HG02623 (cell line): ENCODE measurements around the gene MITF.

ENCODE experiments used
- ATAC-seq: cut with Tn5 transposase; IDR thresholded peaks from one replicate; pipeline ENCODE4 v1.9.1; 2021; ENCODE audit warnings: moderate library complexity; ENCODE audit not compliant: unreplicated experiment

MITF gene, protein sequence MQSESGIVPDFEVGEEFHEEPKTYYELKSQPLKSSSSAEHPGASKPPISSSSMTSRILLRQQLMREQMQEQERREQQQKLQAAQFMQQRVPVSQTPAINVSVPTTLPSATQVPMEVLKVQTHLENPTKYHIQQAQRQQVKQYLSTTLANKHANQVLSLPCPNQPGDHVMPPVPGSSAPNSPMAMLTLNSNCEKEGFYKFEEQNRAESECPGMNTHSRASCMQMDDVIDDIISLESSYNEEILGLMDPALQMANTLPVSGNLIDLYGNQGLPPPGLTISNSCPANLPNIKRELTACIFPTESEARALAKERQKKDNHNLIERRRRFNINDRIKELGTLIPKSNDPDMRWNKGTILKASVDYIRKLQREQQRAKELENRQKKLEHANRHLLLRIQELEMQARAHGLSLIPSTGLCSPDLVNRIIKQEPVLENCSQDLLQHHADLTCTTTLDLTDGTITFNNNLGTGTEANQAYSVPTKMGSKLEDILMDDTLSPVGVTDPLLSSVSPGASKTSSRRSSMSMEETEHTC

DNA sequence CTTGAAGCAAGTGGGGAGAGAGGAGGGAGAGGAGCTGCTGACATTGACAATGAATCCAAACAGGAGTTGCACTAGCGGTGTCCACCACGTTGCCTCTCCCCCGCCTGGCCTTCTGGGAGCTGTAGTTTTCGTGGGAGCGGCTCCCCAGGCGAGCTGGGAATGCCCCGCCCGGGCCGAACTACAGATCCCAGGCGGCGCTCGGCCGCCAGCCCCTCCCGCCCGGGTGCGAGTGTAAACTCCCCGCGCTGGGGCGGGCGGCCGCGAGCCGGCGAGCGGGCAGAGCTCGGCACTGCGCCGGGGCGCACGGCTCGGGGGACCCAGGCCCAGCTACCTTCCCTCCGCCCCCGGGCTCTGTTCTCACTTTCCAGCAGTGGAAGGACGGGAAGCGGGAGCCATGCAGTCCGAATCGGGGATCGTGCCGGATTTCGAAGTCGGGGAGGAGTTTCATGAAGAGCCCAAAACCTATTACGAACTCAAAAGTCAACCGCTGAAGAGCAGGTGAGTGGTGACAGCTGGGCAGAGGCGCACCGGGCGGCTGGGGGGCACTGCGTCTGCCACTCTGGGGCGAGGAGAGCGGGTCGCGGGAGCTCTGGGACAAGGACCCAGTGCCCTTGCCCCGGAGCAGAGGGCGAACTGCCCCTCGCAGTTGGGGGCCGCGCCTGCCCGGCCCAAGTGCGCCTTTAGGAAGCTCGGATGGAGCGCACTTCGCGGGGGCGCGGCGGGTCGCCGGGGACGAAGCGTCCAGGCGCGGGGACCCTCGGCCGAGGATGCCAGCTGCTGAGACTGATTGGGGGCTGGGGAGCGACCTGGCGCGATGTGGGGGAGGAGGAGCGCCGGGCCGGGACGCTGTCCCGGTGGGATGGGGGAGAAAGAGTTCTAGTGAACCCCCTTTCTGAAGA lies at the start of gene MITF:
TSS of gene MITF (plus strand) at position 261 of the 899 bp plus-strand sequence. CDS start at position 395, 134 bp downstream.
- ATAC-seq = peak; percentile 98

DNA sequence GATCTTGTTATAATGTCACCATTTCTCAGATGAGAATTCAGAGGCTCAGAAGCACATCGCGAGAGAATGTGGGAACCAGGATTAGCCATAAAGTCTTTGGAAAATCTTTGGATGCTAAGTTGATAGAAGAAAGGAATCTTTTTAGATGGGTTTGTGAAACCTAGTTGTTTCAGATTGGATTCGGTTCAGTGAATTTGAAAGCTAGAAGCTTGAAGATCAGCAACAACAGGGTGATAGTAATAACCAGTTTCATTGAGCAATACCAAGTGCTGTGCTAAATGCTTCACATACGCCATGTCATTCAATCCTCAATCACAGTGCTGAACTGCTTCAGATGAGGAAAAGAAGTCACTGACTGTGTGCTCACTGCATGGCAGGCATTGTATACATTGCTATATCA lies 47.4 kb upstream of the MITF start:
- ATAC-seq = no peak

- no peak for ATAC-seq
Measured at GRCh38 chr3:69692761-69693160, 46.5 kb upstream of the MITF start.

DNA sequence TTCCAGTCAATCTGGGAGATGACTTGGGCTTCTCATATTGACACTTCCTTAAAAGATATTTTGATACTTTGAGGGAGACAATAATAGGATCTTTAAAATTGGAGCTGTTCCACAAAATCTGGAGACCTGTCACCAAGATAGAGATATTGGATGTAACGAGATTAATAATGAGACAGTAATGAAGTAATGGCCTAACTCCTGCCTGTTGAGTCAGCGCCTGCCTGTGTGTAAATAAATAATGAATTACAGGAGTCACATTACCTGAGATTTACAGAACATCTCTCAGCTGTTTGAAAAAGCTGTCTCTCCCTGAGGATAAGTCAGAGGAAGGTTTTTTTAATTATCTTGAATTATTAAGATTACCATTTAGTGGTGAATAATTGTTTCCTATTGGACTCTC lies 43.8 kb upstream of the MITF start:
- no peak for ATAC-seq

DNA sequence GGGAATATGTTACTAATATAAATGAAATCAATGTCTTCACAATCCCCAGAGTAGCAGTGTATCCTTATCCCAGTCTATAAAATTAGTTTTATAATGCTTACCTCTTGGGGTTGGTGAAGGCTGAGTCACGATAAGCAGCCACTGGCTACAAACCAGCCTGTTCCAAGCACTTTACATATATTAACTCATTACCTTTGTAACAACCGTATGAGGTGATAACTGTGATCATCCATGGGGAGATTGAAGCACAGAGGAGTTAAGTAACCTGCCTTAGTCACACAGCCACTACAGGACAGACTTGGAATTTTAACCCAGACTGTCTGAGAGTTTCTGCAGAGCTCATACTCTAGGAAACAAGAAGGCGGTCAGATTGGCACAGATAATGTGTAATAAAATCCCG lies 43.3 kb upstream of the MITF start:
- ATAC-seq = no peak

DNA sequence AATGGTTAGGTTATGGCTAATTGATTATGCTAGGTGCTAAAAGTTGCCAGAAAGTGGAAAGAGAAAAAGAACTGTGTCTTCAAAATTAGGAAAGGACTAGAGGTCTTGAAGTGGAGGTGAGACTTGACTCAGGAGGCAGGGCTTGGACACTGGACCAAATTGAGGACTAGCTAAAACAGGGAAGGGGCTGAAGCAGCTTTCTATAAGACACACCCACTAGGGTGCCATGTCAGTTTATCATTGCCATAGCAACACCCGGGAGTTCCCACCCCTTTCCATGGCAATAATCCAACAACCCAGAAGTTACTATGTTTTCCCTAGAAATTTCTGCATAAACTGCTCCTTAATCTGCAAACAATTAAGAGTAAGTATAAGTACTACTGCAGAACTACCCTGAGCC lies 42.9 kb upstream of the MITF start:
- ATAC-seq = no peak

- ATAC-seq = no peak
Measured at GRCh38 chr3:69697381-69697780, 41.9 kb upstream of the MITF start.

DNA sequence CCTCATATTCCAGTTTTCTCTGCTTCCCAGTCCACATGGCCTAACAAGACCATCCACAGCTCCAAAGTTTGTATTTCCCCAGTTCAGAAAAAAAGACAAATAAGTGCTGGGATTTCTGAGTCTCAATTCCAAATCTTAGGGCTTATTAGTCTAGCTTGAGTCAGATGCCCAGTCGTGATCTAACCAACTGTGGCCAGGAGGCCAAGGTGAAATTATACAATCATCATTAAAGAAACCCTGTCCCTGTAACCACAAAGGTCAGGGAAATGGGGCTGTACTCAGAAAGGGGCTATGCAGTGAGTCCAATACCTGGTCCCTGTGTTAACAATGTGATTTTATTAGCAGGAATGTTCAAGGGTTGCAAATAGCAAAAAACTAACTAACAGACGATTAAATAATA lies 40.5 kb upstream of the MITF start:
- ATAC-seq = no peak

- no peak for ATAC-seq
Measured at GRCh38 chr3:69699183-69699582, 40.1 kb upstream of the MITF start.

DNA sequence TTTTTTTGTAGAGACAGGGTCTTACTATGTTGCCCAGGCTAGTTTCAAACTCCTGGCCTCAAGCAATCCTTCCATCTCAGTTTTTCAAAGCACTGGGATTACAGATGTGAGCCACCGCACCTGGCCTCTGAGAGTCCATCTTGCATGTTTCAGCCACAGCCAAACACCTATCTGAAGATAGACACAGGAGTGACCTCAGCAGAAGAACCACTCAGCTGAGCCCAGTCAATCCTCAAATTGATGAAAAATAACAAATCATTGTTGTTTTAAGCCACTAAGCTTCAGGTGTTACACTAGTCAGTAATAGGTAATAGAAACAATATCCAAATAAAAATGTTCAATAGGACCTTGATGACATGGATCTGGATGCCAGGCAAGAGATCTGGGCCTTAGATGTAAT lies 38.3 kb upstream of the MITF start:
- ATAC-seq = no peak

DNA sequence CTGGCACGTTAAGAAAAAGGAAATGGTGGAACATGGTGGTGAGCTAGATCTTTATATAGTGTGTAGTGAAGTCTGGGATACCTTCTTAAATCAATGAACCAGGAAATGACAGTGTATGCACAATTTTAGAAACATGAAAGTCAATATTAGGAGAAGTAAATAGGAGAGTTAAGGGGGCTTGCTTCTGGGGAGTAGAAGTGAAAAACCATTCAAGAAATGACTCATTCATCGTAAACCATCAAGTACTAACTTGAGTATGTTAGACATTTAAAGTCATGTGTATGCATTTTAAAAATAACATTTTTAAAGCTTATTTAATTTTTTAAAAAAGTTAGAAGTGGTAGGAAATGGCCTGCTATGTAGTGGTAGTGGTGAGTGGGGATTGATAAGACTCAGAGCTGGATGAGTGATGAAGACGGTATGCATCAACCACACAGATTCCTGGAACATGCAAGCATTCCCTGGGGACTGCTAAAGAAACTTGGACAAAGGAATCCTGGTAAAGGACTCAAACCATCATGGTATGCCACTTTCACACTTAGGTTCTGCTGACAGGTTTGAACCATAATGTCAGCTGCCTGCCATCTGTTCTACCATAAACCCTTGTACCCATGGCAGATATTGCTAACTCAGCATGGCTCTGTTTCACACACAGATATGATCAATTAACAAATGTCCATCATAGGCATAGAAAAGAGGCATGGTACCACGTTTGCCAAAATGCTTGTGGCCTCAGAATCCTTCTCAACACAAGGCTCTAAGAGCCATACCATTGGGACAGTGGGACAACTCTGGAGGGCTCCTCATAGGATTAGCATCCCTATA lies 28.9 kb upstream of the MITF start:
- no peak for ATAC-seq

- ATAC-seq = no peak
Measured at GRCh38 chr3:69712269-69712668, 27.0 kb upstream of the MITF start.

DNA sequence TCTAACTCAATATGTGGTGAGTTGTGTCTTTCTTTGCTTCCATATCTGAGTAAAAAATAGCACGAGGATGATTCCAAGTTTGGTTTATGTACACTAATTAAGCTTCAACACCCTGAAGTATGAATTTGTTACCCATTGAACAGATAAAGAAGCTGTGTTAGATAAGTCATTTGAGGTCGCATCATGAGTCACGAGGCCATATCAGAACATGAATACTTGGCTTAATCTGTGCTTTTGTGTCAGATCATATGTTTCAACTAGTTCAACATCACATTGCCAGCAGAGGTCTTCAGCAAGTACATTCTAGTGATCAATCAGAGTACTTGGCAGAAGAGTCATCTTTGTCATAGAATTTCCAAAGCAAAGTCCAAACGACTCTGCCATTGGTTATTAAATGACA lies 26.3 kb upstream of the MITF start:
- ATAC-seq = no peak

DNA sequence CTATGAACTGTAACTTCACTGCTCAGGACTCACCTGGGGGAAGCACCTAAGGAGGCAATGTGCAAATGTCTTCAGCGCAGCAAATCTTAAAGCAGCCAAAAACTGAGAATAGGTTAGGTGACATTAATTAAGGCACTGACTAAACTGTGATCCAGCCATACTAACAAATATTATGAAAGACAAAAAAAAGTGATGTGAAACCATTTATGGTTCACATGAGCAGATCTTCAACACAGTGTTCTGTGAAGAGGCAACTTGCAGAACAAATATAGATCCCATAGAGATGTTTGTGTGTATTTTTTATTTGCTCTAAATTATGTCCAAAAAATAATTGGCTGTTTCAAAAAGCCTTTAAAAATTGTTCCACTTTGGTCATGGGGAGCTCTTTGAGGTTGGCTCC lies 24.1 kb upstream of the MITF start:
- no peak for ATAC-seq

- ATAC-seq = no peak
Measured at GRCh38 chr3:69716119-69716518, 23.1 kb upstream of the MITF start.

GRCh38 chr3:69718866-69719586 lies 20.2 kb upstream of the MITF start:
- ATAC-seq = no peak

- ATAC-seq = no peak
Measured at GRCh38 chr3:69719587-69720122, 19.6 kb upstream of the MITF start.

GRCh38 chr3:69720824-69721223 lies 18.4 kb upstream of the MITF start:
- no peak for ATAC-seq

GRCh38 chr3:69723389-69723788 lies 15.9 kb upstream of the MITF start:
- ATAC-seq = no peak
